DND-41 (cell line): ENCODE measurements around the gene TAF11.

Source experiments
- ATAC-seq: fragments of 200-7000 bp; cut with Tn5 transposase; 3 replicates; pipeline ENCODE4 v1.9.1; 2021; ENCODE audit warnings: low read depth; ENCODE audit not compliant: insufficient read depth
- DNase-seq: peaks from one replicate; pipeline ENCODE4 v3.0.0-alpha.2; 2020
- H2AFZ ChIP-seq: 2 replicates; pipeline ENCODE4 v1.6.0; 2012; ENCODE audit warnings: low read depth, low read length
- H3K27ac ChIP-seq: 2 replicates; pipeline ENCODE4 v1.5.1; 2012; ENCODE audit warnings: low read length, inconsistent platforms
- H3K27me3 ChIP-seq: fragments of 200-600 bp; sonication (generic); 2 replicates; pipeline ENCODE4 v1.6.0; 2012; ENCODE audit warnings: low read length, mild to moderate bottlenecking, inconsistent platforms; ENCODE audit not compliant: insufficient read depth, poor library complexity
- H3K36me3 ChIP-seq: 2 replicates; pipeline ENCODE4 v1.5.1; 2012; ENCODE audit warnings: low read length, inconsistent platforms; ENCODE audit not compliant: insufficient read depth
- H3K4me1 ChIP-seq: 2 replicates; pipeline ENCODE4 v1.5.1; 2012; ENCODE audit warnings: mild to moderate bottlenecking, low read length; ENCODE audit not compliant: insufficient read depth
- H3K4me2 ChIP-seq: 2 replicates; pipeline ENCODE4 v1.6.0; 2012; ENCODE audit warnings: mild to moderate bottlenecking, moderate library complexity, low read length, inconsistent platforms; ENCODE audit not compliant: insufficient read depth
- H3K4me3 ChIP-seq, 2 experiments: fragments of 200-600 bp in 1 of 2; shearing (Covaris generic) in 1 of 2; 2 replicates each; pipeline ENCODE4 v1.5.1; 2012 to 2016; ENCODE audit warnings: inconsistent platforms in 2 of 2, low read length in 2 of 2, mild to moderate bottlenecking in 2 of 2, low read depth in 1 of 2, moderate library complexity in 1 of 2
- H3K79me2 ChIP-seq: 2 replicates; pipeline ENCODE4 v1.6.0; 2012; ENCODE audit warnings: low read length, inconsistent platforms; ENCODE audit not compliant: insufficient read depth
- H3K9ac ChIP-seq: 2 replicates; pipeline ENCODE4 v1.6.0; 2012; ENCODE audit warnings: low read depth, mild to moderate bottlenecking, inconsistent platforms, low read length, moderate library complexity
- H3K9me3 ChIP-seq: 2 replicates; pipeline ENCODE4 v1.5.1; 2012; ENCODE audit warnings: low read length, moderate library complexity, mild to moderate bottlenecking, inconsistent platforms; ENCODE audit not compliant: insufficient read depth, severe bottlenecking
- H4K20me1 ChIP-seq: 2 replicates; pipeline ENCODE4 v1.6.0; 2012; ENCODE audit warnings: low read length; ENCODE audit not compliant: insufficient read depth
- CTCF ChIP-seq: IDR thresholded peaks from 2 replicates; pipeline ENCODE4 v1.5.1; 2012; ENCODE audit warnings: borderline replicate concordance, low read length, moderate library complexity, mild to moderate bottlenecking; ENCODE audit not compliant: poor library complexity, severe bottlenecking; ENCODE audit errors: extremely low read depth
- EZH2 ChIP-seq: IDR thresholded peaks from 3 replicates; pipeline ENCODE4 v1.6.1; 2012; ENCODE audit warnings: borderline replicate concordance, low read depth, mild to moderate bottlenecking, moderate library complexity, low read length, inconsistent platforms; ENCODE audit not compliant: severe bottlenecking

Gene TAF11

GRCh38 chr6:34926655-34927054 lies 38.8 kb upstream of the TAF11 start:
- no peak for ATAC-seq
- no peak overlapping the region for H3K9ac ChIP-seq
- H3K9me3 ChIP-seq: no peaks in the 10 kb centered on the region
- H3K4me3 ChIP-seq: no peak overlapping the region
- DNase-seq: no peak
- no peaks in the 10 kb centered on the region for H3K36me3 ChIP-seq
- H3K79me2 ChIP-seq: no peaks in the 10 kb centered on the region; the same call in 1 of the 2 replicates
- no peak overlapping the region for H3K4me2 ChIP-seq
- no peaks in the 10 kb centered on the region for H3K4me1 ChIP-seq
- no peaks in the 10 kb centered on the region for H3K27me3 ChIP-seq
- no peak overlapping the region for H3K27ac ChIP-seq
- TF ChIP-seq EZH2 (no peak), CTCF (no peak)
- no peak overlapping the region for H2AFZ ChIP-seq
- peaks cover 25% of the 10 kb centered on the region; the same call in 1 of the 2 replicates for H4K20me1 ChIP-seq

GRCh38 chr6:34924831-34925625 lies 37.2 kb upstream of the TAF11 start:
- H4K20me1 ChIP-seq: peaks cover 21% of the 10 kb centered on the region; the same call in 1 of the 2 replicates
- no peaks in the 10 kb centered on the region for H3K36me3 ChIP-seq
- no peak overlapping the region for H3K4me2 ChIP-seq
- no peak for DNase-seq
- TF ChIP-seq CTCF (no peak), EZH2 (no peak)
- no peak overlapping the region for H2AFZ ChIP-seq
- H3K27me3 ChIP-seq: no peaks in the 10 kb centered on the region
- no peak overlapping the region for H3K9ac ChIP-seq
- no peaks in the 10 kb centered on the region for H3K9me3 ChIP-seq
- no peaks in the 10 kb centered on the region for H3K4me1 ChIP-seq
- no peaks in the 10 kb centered on the region for H3K79me2 ChIP-seq
- H3K4me3 ChIP-seq: no peak overlapping the region
- no peak overlapping the region for H3K27ac ChIP-seq
- no peak for ATAC-seq

- DNase-seq (no peak), ATAC-seq (no peak)
- H4K20me1 ChIP-seq: peaks cover 16% of the 10 kb centered on the region; the same call in 1 of the 2 replicates
- H3K27ac ChIP-seq: no peak overlapping the region
- H3K4me1 ChIP-seq: no peaks in the 10 kb centered on the region
- no peak overlapping the region for H3K4me3 ChIP-seq
- no peaks in the 10 kb centered on the region for H3K36me3 ChIP-seq
- TF ChIP-seq EZH2 (no peak), CTCF (no peak)
- no peaks in the 10 kb centered on the region for H3K79me2 ChIP-seq
- no peaks in the 10 kb centered on the region for H3K9me3 ChIP-seq
- H3K4me2 ChIP-seq: no peak overlapping the region
- H2AFZ ChIP-seq: no peak overlapping the region
- H3K27me3 ChIP-seq: no peaks in the 10 kb centered on the region
- H3K9ac ChIP-seq: no peak overlapping the region
Observed at GRCh38 chr6:34922177-34922663, 34.4 kb upstream of the TAF11 start.
